Keratinocyte (primary cell): ENCODE results near the gene ELOB. TPM values are rescaled to one million over a fixed set of nuclear protein-coding genes. Genes with fewer than 3 reads are reported as not detected.

Experiments used
- DNase-seq: peaks from one replicate; pipeline ENCODE4 v3.0.0-alpha.2; 2011; ENCODE audit warnings: low read depth, missing footprints, low spot score
- FAIRE-seq: peaks from 2 replicates; lab custom pipeline; 2011; peaks lifted over from hg19 to GRCh38; lab: Jason Lieb, UNC
- H2AFZ ChIP-seq: 2 replicates; pipeline ENCODE4 v1.6.0; 2012; ENCODE audit warnings: low read length, control low read depth, inconsistent platforms; ENCODE audit not compliant: control insufficient read depth
- H3K27ac ChIP-seq: 2 replicates; pipeline ENCODE4 v1.5.1; 2011; ENCODE audit warnings: low read length; ENCODE audit not compliant: control insufficient read depth, insufficient read depth
- H3K27me3 ChIP-seq: 3 replicates; pipeline ENCODE4 v1.6.0; 2011; ENCODE audit warnings: low read length; ENCODE audit not compliant: control insufficient read depth, insufficient read depth; ENCODE audit errors: extremely low read depth
- H3K36me3 ChIP-seq, 2 experiments: 2 replicates in 1 of 2; 3 replicates in 1 of 2; pipeline ENCODE4 v1.5.1; 2011; ENCODE audit warnings: low read length in 2 of 2, mild to moderate bottlenecking in 1 of 2; ENCODE audit not compliant: control insufficient read depth in 2 of 2, insufficient read depth in 2 of 2; ENCODE audit errors: extremely low read depth in 1 of 2
- H3K4me1 ChIP-seq: 3 replicates; pipeline ENCODE4 v1.5.1; 2011; ENCODE audit warnings: low read length; ENCODE audit not compliant: control insufficient read depth, insufficient read depth; ENCODE audit errors: extremely low read depth
- H3K4me2 ChIP-seq: 3 replicates; pipeline ENCODE4 v1.6.0; 2011; ENCODE audit warnings: low read depth, low read length; ENCODE audit not compliant: control insufficient read depth, insufficient read depth; ENCODE audit errors: extremely low read depth
- H3K4me3 ChIP-seq, 3 experiments: fragments of 200-600 bp in 1 of 3; sonication (generic) in 1 of 3; 2 replicates in 2 of 3; 3 replicates in 1 of 3; pipeline ENCODE4 v1.5.1; 2011 to 2016; ENCODE audit warnings: low read length in 3 of 3, mild to moderate bottlenecking in 3 of 3, control low read depth in 2 of 3, inconsistent platforms in 1 of 3, low read depth in 1 of 3, mixed read lengths in 1 of 3, mixed run types in 1 of 3, moderate library complexity in 1 of 3; ENCODE audit not compliant: control insufficient read depth in 2 of 3, insufficient read depth in 2 of 3; ENCODE audit errors: extremely low read depth in 1 of 3
- H3K79me2 ChIP-seq: 2 replicates; pipeline ENCODE4 v1.6.0; 2012; ENCODE audit warnings: low read length; ENCODE audit not compliant: control insufficient read depth, insufficient read depth
- H3K9ac ChIP-seq: 3 replicates; pipeline ENCODE4 v1.6.0; 2011; ENCODE audit warnings: low read length; ENCODE audit not compliant: control insufficient read depth, insufficient read depth; ENCODE audit errors: extremely low read depth
- H3K9me1 ChIP-seq: 3 replicates; pipeline ENCODE4 v1.6.0; 2011; ENCODE audit warnings: low read length; ENCODE audit not compliant: control insufficient read depth, insufficient read depth; ENCODE audit errors: extremely low read depth
- H3K9me3 ChIP-seq: 2 replicates; pipeline ENCODE4 v1.5.1; 2012; ENCODE audit warnings: low read depth, low read length; ENCODE audit not compliant: control insufficient read depth
- H4K20me1 ChIP-seq: 3 replicates; pipeline ENCODE4 v1.6.0; 2011; ENCODE audit warnings: low read length; ENCODE audit not compliant: control insufficient read depth, insufficient read depth; ENCODE audit errors: extremely low read depth
- EZH2 ChIP-seq: IDR thresholded peaks from one replicate; pipeline ENCODE4 v1.6.1; 2012; ENCODE audit warnings: inconsistent platforms, mild to moderate bottlenecking, low read length, moderate library complexity
- dilution Hi-C: fragments of 300-500 bp; cut with MboI; formaldehyde crosslinking; loops from one replicate; pipeline ENCODE4 v1.7.0; 2020; ENCODE audit warnings: low sequenced_read_pairs; ENCODE audit not compliant: extremely low pct_ligation_motif_present
- polyA plus RNA-seq, 5 experiments: library from polyadenylated mRNA; depleted of rRNA in 3 of 5; stranded (reverse) in 3 of 5; stranded (forward) in 1 of 5; unstranded in 1 of 5; fragments of >200 nt; gene quantifications; 1 replicate in 1 of 5; 2 replicates in 3 of 5; 3 replicates in 1 of 5; pipeline versions ENCODE4 v1.2.1 to v1.2.3, GENCODE V29; 2011 to 2012; ENCODE audit warnings: missing spikeins in 2 of 5, low read depth in 1 of 5, low replicate concordance in 1 of 5
- TF ChIP-seq, protein P1 (sequence below), 3 experiments: IDR thresholded peaks in 1 of 3; conservative IDR thresholded peaks in 1 of 3; optimal IDR thresholded peaks in 1 of 3; 2 replicates in 2 of 3; 3 replicates in 1 of 3; pipeline versions ENCODE3 to v1.5.1; 2011; ENCODE audit warnings: low read length in 3 of 3, mild to moderate bottlenecking in 3 of 3, moderate library complexity in 2 of 3, control low read depth in 1 of 3, inconsistent platforms in 1 of 3; ENCODE audit not compliant: insufficient read depth in 2 of 3; ENCODE audit errors: extremely low read depth in 1 of 3

ELOB gene
- polyA plus RNA-seq, 1 donor (not counting 4 experiments of a cell fraction or from before 2014, with no cell fraction given), result 235 TPM

DNA sequence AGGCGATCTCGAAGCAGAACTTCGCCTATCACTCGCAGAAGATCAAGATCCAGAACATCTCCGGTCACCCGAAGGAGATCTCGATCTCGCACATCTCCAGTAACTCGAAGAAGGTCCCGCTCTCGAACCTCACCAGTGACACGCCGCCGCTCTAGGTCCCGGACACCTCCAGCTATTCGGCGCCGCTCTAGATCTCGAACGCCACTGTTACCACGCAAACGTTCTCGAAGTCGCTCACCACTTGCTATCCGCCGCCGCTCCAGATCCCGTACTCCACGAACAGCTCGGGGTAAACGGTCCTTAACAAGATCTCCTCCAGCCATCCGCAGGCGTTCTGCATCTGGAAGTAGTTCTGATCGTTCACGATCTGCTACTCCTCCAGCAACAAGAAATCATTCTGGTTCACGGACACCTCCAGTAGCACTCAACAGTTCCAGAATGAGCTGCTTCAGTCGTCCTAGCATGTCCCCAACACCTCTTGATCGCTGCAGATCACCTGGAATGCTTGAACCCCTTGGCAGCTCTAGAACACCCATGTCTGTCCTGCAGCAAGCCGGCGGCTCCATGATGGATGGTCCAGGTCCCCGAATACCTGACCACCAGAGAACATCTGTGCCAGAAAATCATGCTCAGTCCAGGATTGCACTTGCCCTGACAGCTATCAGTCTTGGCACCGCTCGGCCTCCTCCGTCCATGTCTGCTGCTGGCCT lies 10.5 kb downstream of the ELOB start:
- Histone ChIP-seq H4K20me1 (peaks cover 36% of the 10 kb centered on the region), H3K27ac (no peak overlapping the region), H3K4me1 (peaks cover 9% of the 10 kb centered on the region), H3K9me1 (no peaks in the 10 kb centered on the region), H3K4me2 (no peak overlapping the region), H3K79me2 (peaks cover 76% of the 10 kb centered on the region), H3K36me3 (peaks cover 71 to 93% of the 10 kb centered on the region in 2 experiments), H3K9ac (no peak overlapping the region), H2AFZ (no peak overlapping the region), H3K9me3 (no peaks in the 10 kb centered on the region), H3K4me3 (no peak overlapping the region), H3K27me3 (no peaks in the 10 kb centered on the region)
- FAIRE-seq (no peak), DNase-seq (no peak)
- dilution Hi-C loops, result no loop called here
- no peak for TF ChIP-seq EZH2
- TF ChIP-seq, protein P1, sequence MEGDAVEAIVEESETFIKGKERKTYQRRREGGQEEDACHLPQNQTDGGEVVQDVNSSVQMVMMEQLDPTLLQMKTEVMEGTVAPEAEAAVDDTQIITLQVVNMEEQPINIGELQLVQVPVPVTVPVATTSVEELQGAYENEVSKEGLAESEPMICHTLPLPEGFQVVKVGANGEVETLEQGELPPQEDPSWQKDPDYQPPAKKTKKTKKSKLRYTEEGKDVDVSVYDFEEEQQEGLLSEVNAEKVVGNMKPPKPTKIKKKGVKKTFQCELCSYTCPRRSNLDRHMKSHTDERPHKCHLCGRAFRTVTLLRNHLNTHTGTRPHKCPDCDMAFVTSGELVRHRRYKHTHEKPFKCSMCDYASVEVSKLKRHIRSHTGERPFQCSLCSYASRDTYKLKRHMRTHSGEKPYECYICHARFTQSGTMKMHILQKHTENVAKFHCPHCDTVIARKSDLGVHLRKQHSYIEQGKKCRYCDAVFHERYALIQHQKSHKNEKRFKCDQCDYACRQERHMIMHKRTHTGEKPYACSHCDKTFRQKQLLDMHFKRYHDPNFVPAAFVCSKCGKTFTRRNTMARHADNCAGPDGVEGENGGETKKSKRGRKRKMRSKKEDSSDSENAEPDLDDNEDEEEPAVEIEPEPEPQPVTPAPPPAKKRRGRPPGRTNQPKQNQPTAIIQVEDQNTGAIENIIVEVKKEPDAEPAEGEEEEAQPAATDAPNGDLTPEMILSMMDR (optimal IDR thresholded peaks at IDR 0.05 in 1 of 3, IDR thresholded peaks at IDR 0.05 in 1 of 3, conservative IDR thresholded peaks at IDR 0.05 in 1 of 3; ENCODE audit: extremely low read depth in 1 of 3, insufficient read depth in 2 of 3, low read length in 3 of 3), result no peak

DNA sequence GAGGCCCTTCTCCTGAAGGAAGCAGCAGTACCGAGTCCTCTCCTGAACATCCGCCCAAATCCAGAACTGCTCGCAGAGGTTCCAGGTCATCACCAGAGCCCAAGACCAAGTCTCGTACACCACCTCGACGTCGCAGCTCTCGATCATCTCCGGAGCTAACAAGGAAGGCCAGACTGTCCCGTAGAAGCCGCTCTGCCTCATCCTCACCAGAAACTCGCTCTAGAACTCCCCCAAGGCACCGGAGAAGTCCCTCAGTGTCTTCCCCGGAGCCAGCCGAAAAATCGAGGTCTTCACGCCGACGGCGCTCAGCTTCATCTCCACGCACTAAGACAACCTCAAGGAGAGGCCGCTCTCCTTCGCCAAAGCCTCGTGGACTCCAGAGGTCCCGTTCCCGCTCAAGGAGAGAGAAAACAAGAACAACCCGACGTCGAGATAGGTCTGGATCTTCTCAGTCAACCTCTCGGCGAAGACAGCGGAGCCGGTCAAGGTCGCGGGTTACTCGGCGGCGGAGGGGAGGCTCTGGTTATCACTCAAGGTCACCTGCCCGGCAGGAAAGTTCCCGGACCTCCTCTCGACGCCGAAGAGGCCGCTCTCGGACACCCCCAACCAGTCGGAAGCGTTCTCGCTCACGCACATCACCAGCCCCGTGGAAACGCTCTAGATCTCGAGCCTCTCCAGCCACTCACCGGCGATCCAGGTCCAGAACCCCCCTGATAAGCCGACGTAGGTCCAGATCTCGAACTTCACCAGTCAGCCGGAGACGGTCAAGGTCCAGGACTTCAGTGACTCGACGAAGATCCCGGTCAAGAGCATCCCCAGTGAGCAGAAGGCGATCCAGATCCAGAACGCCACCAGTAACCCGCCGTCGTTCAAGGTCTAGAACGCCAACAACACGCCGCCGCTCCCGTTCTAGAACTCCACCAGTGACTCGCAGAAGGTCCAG lies 11.3 kb downstream of the ELOB start:
- Histone ChIP-seq H3K4me3 (no peak overlapping the region), H3K36me3 (peaks cover 70 to 92% of the 10 kb centered on the region in 2 experiments), H3K9ac (no peak overlapping the region), H2AFZ (no peak overlapping the region), H4K20me1 (peaks cover 35% of the 10 kb centered on the region), H3K27ac (no peak overlapping the region), H3K9me3 (no peaks in the 10 kb centered on the region), H3K4me1 (peaks cover 9% of the 10 kb centered on the region), H3K79me2 (peaks cover 81% of the 10 kb centered on the region), H3K4me2 (no peak overlapping the region), H3K27me3 (no peaks in the 10 kb centered on the region), H3K9me1 (no peaks in the 10 kb centered on the region)
- DNase-seq (no peak), FAIRE-seq (no peak)
- dilution Hi-C loops, result no loop called here
- TF ChIP-seq, protein P1 (optimal IDR thresholded peaks at IDR 0.05 in 1 of 3, IDR thresholded peaks at IDR 0.05 in 1 of 3, conservative IDR thresholded peaks at IDR 0.05 in 1 of 3; ENCODE audit: extremely low read depth in 1 of 3, insufficient read depth in 2 of 3, low read length in 3 of 3), result no peak
- TF ChIP-seq EZH2, result no peak
